Activated CD8-positive, alpha-beta memory T cell treated with anti-CD3 and anti-CD28 coated beads, Interleukin-2, amount 50 U/mL, for 48 hours (primary cell): Measurements from ENCODE around the gene NBPF12.
A peak's percentile ranks its signal among the peaks of the same experiment; 100 is the strongest.
"Not testable (repeated sequence)": the region's sequence is repeated elsewhere in the genome, so short reads cannot be mapped to it uniquely, and the experiment has no call there.

Source experiments
- DNase-seq: peaks from one replicate; pipeline ENCODE4 v3.0.0-alpha.2; 2020

NBPF12 gene

GRCh38 chr1:146938242-146938902 is at the start of gene NBPF12:
Gene NBPF12, plus strand, starts transcription at chr1:146938324. Its CDS starts 21,820 bp downstream, at chr1:146960144.
- peak; percentile 89 for DNase-seq

GRCh38 chr1:146891355-146891754 is 46.8 kb upstream of the NBPF12 start:
- not testable (repeated sequence) for DNase-seq

GRCh38 chr1:146892331-146892730 is 45.8 kb upstream of the NBPF12 start:
- DNase-seq: not testable (repeated sequence)

GRCh38 chr1:146907565-146908261 is 30.4 kb upstream of the NBPF12 start:
- not testable (repeated sequence) for DNase-seq

- DNase-seq: not testable (repeated sequence)
Observed at GRCh38 chr1:146912975-146913374, 25.1 kb upstream of the NBPF12 start.

- not testable (repeated sequence) for DNase-seq
Observed at GRCh38 chr1:146920811-146921210, 17.3 kb upstream of the NBPF12 start.

- not testable (repeated sequence) for DNase-seq
Observed at GRCh38 chr1:146922614-146923013, 15.5 kb upstream of the NBPF12 start.

GRCh38 chr1:146924106-146924505 is 14.0 kb upstream of the NBPF12 start:
- DNase-seq: not testable (repeated sequence)

GRCh38 chr1:146926413-146926812 is 11.7 kb upstream of the NBPF12 start:
- DNase-seq: not testable (repeated sequence)

GRCh38 chr1:146930225-146930624 is 7.9 kb upstream of the NBPF12 start:
- not testable (repeated sequence) for DNase-seq

- DNase-seq: not testable (repeated sequence)
Observed at GRCh38 chr1:146934390-146935223, 3.5 kb upstream of the NBPF12 start.

GRCh38 chr1:146937462-146937861 is 662 bp upstream of the NBPF12 start:
- DNase-seq: not testable (repeated sequence)

GRCh38 chr1:146938927-146939786 is 1.0 kb downstream of the NBPF12 start:
- peak; percentile 64 for DNase-seq

- DNase-seq: not testable (repeated sequence)
Observed at GRCh38 chr1:146940293-146940692, 2.2 kb downstream of the NBPF12 start.

- DNase-seq: not testable (repeated sequence)
Observed at GRCh38 chr1:146943342-146943886, 5.3 kb downstream of the NBPF12 start.

GRCh38 chr1:146948127-146948526 is 10.0 kb downstream of the NBPF12 start:
- DNase-seq: not testable (repeated sequence)

GRCh38 chr1:146964340-146964739 is 26.2 kb downstream of the NBPF12 start:
- DNase-seq: not testable (repeated sequence)

GRCh38 chr1:146966351-146966750 is 28.2 kb downstream of the NBPF12 start:
- not testable (repeated sequence) for DNase-seq

GRCh38 chr1:146970656-146971055 is 32.5 kb downstream of the NBPF12 start:
- DNase-seq: not testable (repeated sequence)

- DNase-seq: not testable (repeated sequence)
Observed at GRCh38 chr1:146972681-146973080, 34.6 kb downstream of the NBPF12 start.

GRCh38 chr1:146985855-146986254 is 47.7 kb downstream of the NBPF12 start:
- DNase-seq: not testable (repeated sequence)

GRCh38 chr1:146986450-146986849 is 48.3 kb downstream of the NBPF12 start:
- DNase-seq: not testable (repeated sequence)
